Cardiac muscle cell (in vitro differentiated cells and primary cell): Measurements from ENCODE around the gene TESK2. TPM values are rescaled to one million over a fixed set of nuclear protein-coding genes. Genes with fewer than 3 reads are reported as not detected.

Source experiments
- DNase-seq, 2 donors: peaks; one replicate each; pipeline versions ENCODE4 v3.0.0 to v3.0.0-alpha.2; 2010 to 2017; ENCODE audit warnings: low read depth in 1 of 2, low spot score in 1 of 2
- H3K27ac ChIP-seq: fragments of 200-600 bp; sonication (generic); 2 replicates; pipeline ENCODE4 v1.5.1; 2016
- H3K27me3 ChIP-seq: fragments of 200-600 bp; sonication (generic); 2 replicates; pipeline ENCODE4 v1.6.0; 2016; ENCODE audit warnings: control low read depth
- H3K36me3 ChIP-seq: fragments of 200-600 bp; sonication (generic); 2 replicates; pipeline ENCODE4 v1.5.1; 2016; ENCODE audit warnings: control low read depth
- H3K4me1 ChIP-seq: fragments of 200-600 bp; sonication (generic); 2 replicates; pipeline ENCODE4 v1.8.1; 2017; ENCODE audit warnings: low read depth, mild to moderate bottlenecking, mixed run types
- H3K4me3 ChIP-seq: fragments of 200-600 bp; sonication (generic); 2 replicates; pipeline ENCODE4 v1.5.1; 2016; ENCODE audit warnings: mild to moderate bottlenecking
- H3K9me3 ChIP-seq: fragments of 200-600 bp; sonication (generic); 2 replicates; pipeline ENCODE4 v1.5.1; 2017; ENCODE audit warnings: low read depth, mild to moderate bottlenecking, control low read depth
- CTCF ChIP-seq: IDR thresholded peaks from 2 replicates; pipeline ENCODE4 v1.5.1; 2012; ENCODE audit warnings: low read depth, mild to moderate bottlenecking, low read length
- polyA plus RNA-seq: library from polyadenylated mRNA; unstranded; fragments of >200 nt; fragmentation: Nextera tagmentation; extraction: Ambion mirVana; gene quantifications from 2 replicates; pipeline ENCODE4 v1.2.1, GENCODE V29; 2016
- total RNA-seq: library from RNA; depleted of rRNA; stranded (reverse); fragments of >200 nt; gene quantifications from 2 replicates; pipeline ENCODE4 v1.2.3, GENCODE V29; 2016

The TESK2 gene
- total and polyA plus RNA-seq, 2 experiments from 2014 or later, result 8.4 to 13.9 TPM

GRCh38 chr1:45452503-45452902, 38.5 kb downstream of the TESK2 start:
- H3K36me3 ChIP-seq, result no peaks in the 10 kb centered on the region
- no peak overlapping the region for H3K4me3 ChIP-seq
- no peak overlapping the region for H3K27ac ChIP-seq
- no peaks in the 10 kb centered on the region for H3K4me1 ChIP-seq
- no peaks in the 10 kb centered on the region for H3K27me3 ChIP-seq
- no peak for DNase-seq
- H3K9me3 ChIP-seq, result no peaks in the 10 kb centered on the region
- TF ChIP-seq CTCF, result no peak

GRCh38 chr1:45448357-45448756, 42.6 kb downstream of the TESK2 start:
- H3K27ac ChIP-seq, result no peak overlapping the region
- no peaks in the 10 kb centered on the region for H3K9me3 ChIP-seq
- no peak for TF ChIP-seq CTCF
- H3K36me3 ChIP-seq, result no peaks in the 10 kb centered on the region
- no peaks in the 10 kb centered on the region for H3K27me3 ChIP-seq
- DNase-seq, result no peak
- H3K4me3 ChIP-seq, result no peak overlapping the region
- H3K4me1 ChIP-seq, result no peaks in the 10 kb centered on the region

- Histone ChIP-seq H3K27me3 (no peaks in the 10 kb centered on the region), H3K9me3 (no peaks in the 10 kb centered on the region), H3K27ac (no peak overlapping the region), H3K4me3 (no peak overlapping the region), H3K4me1 (no peaks in the 10 kb centered on the region), H3K36me3 (no peaks in the 10 kb centered on the region)
- no peak for TF ChIP-seq CTCF
- DNase-seq, result no peak
Observed at GRCh38 chr1:45446950-45447672, 43.9 kb downstream of the TESK2 start.

GRCh38 chr1:45446530-45446929, 44.4 kb downstream of the TESK2 start:
- no peak overlapping the region for H3K27ac ChIP-seq
- no peak for DNase-seq
- H3K4me3 ChIP-seq, result no peak overlapping the region
- TF ChIP-seq CTCF, result no peak
- no peaks in the 10 kb centered on the region for H3K36me3 ChIP-seq
- H3K4me1 ChIP-seq, result no peaks in the 10 kb centered on the region
- H3K9me3 ChIP-seq, result no peaks in the 10 kb centered on the region
- H3K27me3 ChIP-seq, result no peaks in the 10 kb centered on the region

- Histone ChIP-seq H3K4me1 (no peaks in the 10 kb centered on the region), H3K4me3 (no peak overlapping the region), H3K36me3 (no peaks in the 10 kb centered on the region), H3K9me3 (no peaks in the 10 kb centered on the region), H3K27ac (no peak overlapping the region), H3K27me3 (no peaks in the 10 kb centered on the region)
- no peak for TF ChIP-seq CTCF
- DNase-seq, result no peak
Observed at GRCh38 chr1:45444609-45445131, 46.3 kb downstream of the TESK2 start.
